H1 (cell line): Measurements from ENCODE around the gene TNRC6C. TPM values are rescaled to one million over a fixed set of nuclear protein-coding genes. Genes with fewer than 3 reads are reported as not detected.

Source experiments
- CTCF ChIA-PET: fragments of 300-600 bp; sonication (Branson Sonifier 250); formaldehyde crosslinking; loops from one replicate; lab custom pipeline; 2021; ENCODE audit not compliant: partially characterized antibody; lab: Charles Lee
- POLR2A ChIA-PET: fragments of 300-600 bp; sonication (Branson Sonifier 250); formaldehyde crosslinking; loops from one replicate; lab custom pipeline; 2021; ENCODE audit warnings: inconsistent platforms; ENCODE audit not compliant: partially characterized antibody; lab: Charles Lee
- DNase-seq, 2 experiments: peaks; one replicate each; pipeline versions ENCODE4 v3.0.0 to v3.0.0-alpha.2; 2010 to 2022; ENCODE audit warnings: low spot score in 2 of 2, low read depth in 1 of 2, mixed read lengths in 1 of 2
- FAIRE-seq: peaks from 2 replicates; lab custom pipeline; 2011; peaks lifted over from hg19 to GRCh38; lab: Jason Lieb, UNC
- H2AFZ ChIP-seq: 2 replicates; pipeline ENCODE4 v1.8.1; 2012; ENCODE audit warnings: low read length, inconsistent platforms
- H2AK5ac ChIP-seq: 2 replicates; pipeline ENCODE4 v1.6.1; 2013; ENCODE audit warnings: low read depth, low read length
- H2BK120ac ChIP-seq: replicated peaks from 2 replicates; pipeline ENCODE3; 2013; ENCODE audit warnings: low read depth, low read length, inconsistent platforms
- H2BK12ac ChIP-seq: 2 replicates; pipeline ENCODE4 v1.6.1; 2013; ENCODE audit warnings: low read depth, low read length
- H2BK15ac ChIP-seq: 2 replicates; pipeline ENCODE4 v1.6.1; 2013; ENCODE audit warnings: low read length
- H2BK20ac ChIP-seq: 2 replicates; pipeline ENCODE4 v1.6.1; 2013; ENCODE audit warnings: low read length
- H2BK5ac ChIP-seq: 2 replicates; pipeline ENCODE4 v1.6.1; 2013; ENCODE audit warnings: low read depth, low read length
- H3K14ac ChIP-seq: 2 replicates; pipeline ENCODE4 v1.6.1; 2013; ENCODE audit warnings: inconsistent platforms; ENCODE audit not compliant: insufficient read length
- H3K18ac ChIP-seq: 2 replicates; pipeline ENCODE4 v1.6.1; 2013; ENCODE audit warnings: low read length; ENCODE audit errors: extremely low read depth
- H3K23ac ChIP-seq: 2 replicates; pipeline ENCODE4 v1.6.1; 2013; ENCODE audit warnings: inconsistent platforms; ENCODE audit not compliant: insufficient read length
- H3K23me2 ChIP-seq: 2 replicates; pipeline ENCODE4 v1.6.1; 2013; ENCODE audit warnings: low read depth, low read length
- H3K27ac ChIP-seq: 2 replicates; pipeline ENCODE4 v1.6.1; 2011; ENCODE audit warnings: low read depth, low read length, inconsistent platforms
- H3K27me3 ChIP-seq, 4 experiments: replicated peaks in 1 of 4; 1 replicate in 1 of 4; 2 replicates in 3 of 4; pipeline versions ENCODE4 v1.6.1 to v1.8.1; 2011 to 2013; ENCODE audit warnings: low read length in 3 of 4, mild to moderate bottlenecking in 3 of 4, inconsistent platforms in 2 of 4, mixed read lengths in 2 of 4, moderate library complexity in 1 of 4; ENCODE audit not compliant: control insufficient read depth in 3 of 4, insufficient read depth in 3 of 4; ENCODE audit errors: extremely low read depth in 1 of 4
- H3K36me3 ChIP-seq, 4 experiments: 2 replicates each; pipeline versions ENCODE4 v1.6.1 to v1.8.1; 2011 to 2013; ENCODE audit warnings: mild to moderate bottlenecking in 4 of 4, low read length in 3 of 4, moderate library complexity in 2 of 4, control low read depth in 1 of 4, inconsistent platforms in 1 of 4; ENCODE audit not compliant: insufficient read depth in 4 of 4, control insufficient read depth in 2 of 4
- H3K4ac ChIP-seq: replicated peaks from 2 replicates; pipeline ENCODE3; 2013; ENCODE audit warnings: low read length, low read depth, mixed read lengths, inconsistent platforms; ENCODE audit not compliant: insufficient read length
- H3K4me1 ChIP-seq, 4 experiments: replicated peaks in 1 of 4; 1 replicate in 1 of 4; 2 replicates in 3 of 4; pipeline versions ENCODE4 v1.6.1 to v1.8.1; 2011 to 2013; ENCODE audit warnings: low read length in 3 of 4, inconsistent platforms in 2 of 4, mixed read lengths in 1 of 4; ENCODE audit not compliant: insufficient read depth in 4 of 4, control insufficient read depth in 3 of 4
- H3K4me2 ChIP-seq, 2 experiments: 2 replicates each; pipeline versions ENCODE4 v1.6.1 to v1.8.1; 2011 to 2013; ENCODE audit warnings: low read depth in 2 of 2, low read length in 2 of 2, control low read depth in 1 of 2, inconsistent platforms in 1 of 2, mild to moderate bottlenecking in 1 of 2; ENCODE audit not compliant: insufficient read depth in 1 of 2
- H3K4me3 ChIP-seq, 4 experiments: fragments of 200-600, 300-600 bp in 1 of 4; sonication (generic), shearing (Covaris generic), sonication (Bioruptor Twin) in 1 of 4; 2 replicates each; pipeline versions ENCODE4 v1.5.1 to v1.8.1; 2011 to 2016; ENCODE audit warnings: low read length in 4 of 4, low read depth in 3 of 4, control low read depth in 2 of 4, inconsistent platforms in 2 of 4, mild to moderate bottlenecking in 2 of 4, mixed read lengths in 1 of 4, moderate library complexity in 1 of 4; ENCODE audit not compliant: insufficient read depth in 2 of 4; ENCODE audit errors: extremely low read depth in 1 of 4
- H3K56ac ChIP-seq: replicated peaks from 2 replicates; pipeline ENCODE3; 2013; ENCODE audit warnings: low read depth, mild to moderate bottlenecking, mixed read lengths, low read length, inconsistent platforms; ENCODE audit not compliant: insufficient read length
- H3K79me1 ChIP-seq: 2 replicates; pipeline ENCODE4 v1.6.1; 2013; ENCODE audit warnings: low read depth, low read length, control low read depth
- H3K79me2 ChIP-seq, 2 experiments: 2 replicates each; pipeline versions ENCODE4 v1.6.1 to v1.8.1; 2012 to 2013; ENCODE audit warnings: low read length in 2 of 2, mild to moderate bottlenecking in 2 of 2, inconsistent platforms in 1 of 2; ENCODE audit not compliant: insufficient read depth in 2 of 2, control insufficient read depth in 1 of 2
- H3K9ac ChIP-seq, 4 experiments: replicated peaks in 1 of 4; 1 replicate in 1 of 4; 2 replicates in 3 of 4; pipeline versions ENCODE4 v1.6.1 to v1.8.1; 2011 to 2013; ENCODE audit warnings: low read depth in 3 of 4, low read length in 3 of 4, control low read depth in 2 of 4, mild to moderate bottlenecking in 2 of 4, moderate library complexity in 2 of 4, inconsistent platforms in 1 of 4; ENCODE audit errors: extremely low read depth in 1 of 4
- H3K9me3 ChIP-seq, 2 experiments: 2 replicates each; pipeline versions ENCODE4 v1.6.1 to v1.8.1; 2012 to 2013; ENCODE audit warnings: mild to moderate bottlenecking in 2 of 2, moderate library complexity in 2 of 2, control low read depth in 1 of 2, inconsistent platforms in 1 of 2, low read depth in 1 of 2, low read length in 1 of 2, mixed read lengths in 1 of 2; ENCODE audit not compliant: insufficient read depth in 2 of 2
- H4K20me1 ChIP-seq, 2 experiments: replicated peaks in 1 of 2; 2 replicates each; pipeline versions ENCODE3 to v1.8.1; 2011 to 2013; ENCODE audit warnings: inconsistent platforms in 2 of 2, low read length in 2 of 2, mild to moderate bottlenecking in 1 of 2; ENCODE audit not compliant: insufficient read depth in 2 of 2, control insufficient read depth in 1 of 2
- H4K5ac ChIP-seq: 2 replicates; pipeline ENCODE4 v1.6.1; 2013; ENCODE audit warnings: low read length, low read depth, mixed read lengths, inconsistent platforms; ENCODE audit not compliant: insufficient read length
- H4K8ac ChIP-seq: 2 replicates; pipeline ENCODE4 v1.8.0; 2013; ENCODE audit warnings: mild to moderate bottlenecking, moderate library complexity, low read length, inconsistent platforms; ENCODE audit not compliant: insufficient read depth; ENCODE audit errors: extremely low read depth
- H4K91ac ChIP-seq: replicated peaks from 2 replicates; pipeline ENCODE3; 2013; ENCODE audit warnings: low read length, mixed read lengths, inconsistent platforms; ENCODE audit not compliant: insufficient read length
- ATF3 ChIP-seq: IDR thresholded peaks from 2 replicates; pipeline ENCODE4 v1.6.1; 2011; ENCODE audit warnings: low read depth, mild to moderate bottlenecking, low read length; ENCODE audit not compliant: insufficient read depth
- BACH1 ChIP-seq: IDR thresholded peaks from 2 replicates; pipeline ENCODE4 v1.6.1; 2012; ENCODE audit warnings: low read length, improper control_type of control experiment
- CBX8 ChIP-seq: fragments of 300-800, 300-1000 bp; sonication (generic); IDR thresholded peaks from 2 replicates; pipeline ENCODE4 v1.7.1; 2016; ENCODE audit warnings: low read depth, low read length, borderline replicate concordance
- HDAC2 ChIP-seq, 2 experiments: fragments of 300-600 bp in 1 of 2; sonication (generic) in 1 of 2; IDR thresholded peaks; 2 replicates each; pipeline ENCODE4 v1.6.1; 2011 to 2012; ENCODE audit warnings: low read depth in 2 of 2, low read length in 2 of 2, mild to moderate bottlenecking in 2 of 2, moderate library complexity in 2 of 2, borderline replicate concordance in 1 of 2, inconsistent platforms in 1 of 2
- NANOG ChIP-seq: IDR thresholded peaks from 2 replicates; pipeline ENCODE4 v1.6.1; 2011; ENCODE audit warnings: low read length, low read depth, mild to moderate bottlenecking, inconsistent platforms; ENCODE audit not compliant: insufficient read depth, poor library complexity, severe bottlenecking
- NRF1 ChIP-seq: IDR thresholded peaks from 2 replicates; pipeline ENCODE4 v1.6.1; 2011; ENCODE audit warnings: mild to moderate bottlenecking, low read depth, low read length, improper control_type of control experiment
- PHF8 ChIP-seq: fragments of 200-600 bp; sonication (generic); conservative IDR thresholded peaks from 2 replicates; pipeline ENCODE4 v1.7.1; 2012; ENCODE audit warnings: low read depth, mild to moderate bottlenecking, inconsistent platforms, low read length, moderate library complexity
- RAD21 ChIP-seq, 2 experiments: IDR thresholded peaks in 1 of 2; conservative IDR thresholded peaks in 1 of 2; 2 replicates each; pipeline ENCODE4 v1.6.1; 2011; ENCODE audit warnings: low read depth in 2 of 2, low read length in 2 of 2, improper control_type of control experiment in 1 of 2, inconsistent platforms in 1 of 2, mild to moderate bottlenecking in 1 of 2, moderate library complexity in 1 of 2
- SAP30 ChIP-seq: fragments of 300-600 bp; sonication (generic); IDR thresholded peaks from 2 replicates; pipeline ENCODE4 v1.7.1; 2012; ENCODE audit warnings: low read length, moderate library complexity, mild to moderate bottlenecking, inconsistent platforms; ENCODE audit not compliant: insufficient read depth, insufficient replicate concordance
- SIN3A ChIP-seq, 2 experiments: IDR thresholded peaks in 1 of 2; conservative IDR thresholded peaks in 1 of 2; 2 replicates each; pipeline ENCODE4 v1.6.1; 2011 to 2012; ENCODE audit warnings: low read length in 2 of 2, improper control_type of control experiment in 1 of 2, low read depth in 1 of 2, mild to moderate bottlenecking in 1 of 2
- SP2 ChIP-seq: IDR thresholded peaks from 2 replicates; pipeline ENCODE4 v1.6.1; 2012; ENCODE audit warnings: mild to moderate bottlenecking, low read length, inconsistent platforms
- TBP ChIP-seq: IDR thresholded peaks from 2 replicates; pipeline ENCODE4 v1.6.1; 2011; ENCODE audit warnings: low read depth, low read length, improper control_type of control experiment
- WGBS, 2 experiments: shearing (Covaris generic) in 1 of 2; methylation state at CpG; one replicate each; pipeline versions ENCODE4 v1.1.6 to v1.1.7; 2013 to 2015; ENCODE audit warnings: low lambda C conversion rate in 2 of 2, mixed read lengths in 2 of 2, inconsistent platforms in 1 of 2, low coverage in 1 of 2, missing lambda C conversion rate in 1 of 2; ENCODE audit not compliant: insufficient replicate concordance in 2 of 2, insufficient coverage in 1 of 2, insufficient read length in 1 of 2; ENCODE audit errors: extremely low coverage in 1 of 2, missing lambda C conversion rate in 1 of 2; 5-methylcytosine and 5-hydroxymethylcytosine counted together
- polyA plus RNA-seq, 7 experiments: library from polyadenylated mRNA; depleted of rRNA in 3 of 7; stranded (reverse) in 5 of 7; unstranded in 2 of 7; fragments of >200 nt in 5 of 7; fragments of 200-250 nt in 2 of 7; gene quantifications; 1 replicate in 5 of 7; 2 replicates in 1 of 7; 4 replicates in 1 of 7; pipeline versions ENCODE4 v1.2.1 to v1.2.3, GENCODE V29; 2011 to 2013; ENCODE audit warnings: missing spikeins in 2 of 7, mixed read lengths in 2 of 7
- total RNA-seq: library from RNA; stranded (reverse); fragmentation: NEBNext Ultra II Directional; extraction: Animal tissue kit (Norgen Biotek cat#: 25700); gene quantifications from 2 replicates; pipeline ENCODE4 v1.2.1, GENCODE V29; 2021

Gene TNRC6C
- total and polyA plus RNA-seq, 2 of the 8 experiments (the other 6 are each of a cell fraction or from before 2014, with no cell fraction given), result 2.8 to 28.9 TPM

- Histone ChIP-seq H2AK5ac (no peak overlapping the region), H2BK15ac (no peak overlapping the region), H4K8ac (no peak overlapping the region), H4K91ac (no peak overlapping the region), H3K18ac (no peak overlapping the region), H3K23me2 (no peaks in the 10 kb centered on the region), H3K4me2 (no peak overlapping the region), H3K27me3 (no peaks in the 10 kb centered on the region), H2BK12ac (no peak overlapping the region), H3K9ac (no peak overlapping the region), H3K79me1 (no peaks in the 10 kb centered on the region), H4K5ac (no peak overlapping the region), H2BK5ac (no peak overlapping the region), H2AFZ (no peak overlapping the region), H3K56ac (no peak overlapping the region), H2BK120ac (no peak overlapping the region), H3K36me3 (peaks cover 0 to 5% (median 1%) of the 10 kb centered on the region in 4 experiments; a peak in 2 of 8 replicates), H3K4me1 (0 out of 7 replicates have a peak, but pooled peaks cover 0 to 2% (median 0%) of the 10 kb centered on the region in 4 experiments), H3K4me3 (no peak overlapping the region), H2BK20ac (no peak overlapping the region), H3K27ac (no peak overlapping the region), H3K4ac (no peak overlapping the region), H3K9me3 (no peaks in the 10 kb centered on the region), H3K79me2 (no peaks in the 10 kb centered on the region), H3K23ac (no peak overlapping the region), H3K14ac (no peak overlapping the region), H4K20me1 (peaks cover 2 to 10% of the 10 kb centered on the region in 2 experiments)
- 92% methylated on average over 1 of the region's 1 CpG; no CpG with 5 or more reads in 1 of the 2 experiments for WGBS, 2 experiments
- ChIA-PET CTCF (interaction anchor here (0.5 to 10.8 kb wide), 33 partner anchors 7 to 1642 kb away, joined by 3 to 147 read pairs (median 6); no protein-coding TSS in a partner anchor), POLR2A (interaction anchor here (1.9 kb wide), 1 partner anchor 54 kb away, joined by 6 read pairs; the partner anchor contains the start of gene TNRC6C)
- no peak for FAIRE-seq
- no peak for DNase-seq
- no peak for TF ChIP-seq PHF8
- TF ChIP-seq NANOG, result no peak
- no peak for TF ChIP-seq TBP
- no peak for TF ChIP-seq SIN3A (conservative IDR thresholded peaks at IDR 0.05 in 1 of 2, IDR thresholded peaks at IDR 0.05 in 1 of 2; ENCODE audit: low read depth in 1 of 2, low read length in 2 of 2)
- TF ChIP-seq SAP30, result no peak
- TF ChIP-seq SP2, result no peak
- TF ChIP-seq CBX8, result no peak
- TF ChIP-seq ATF3, result no peak
- no peak for TF ChIP-seq RAD21 (IDR thresholded peaks at IDR 0.05 in 1 of 2, conservative IDR thresholded peaks at IDR 0.05 in 1 of 2; ENCODE audit: low read depth in 2 of 2, low read length in 2 of 2)
- TF ChIP-seq BACH1, result no peak
- TF ChIP-seq HDAC2 (IDR thresholded peaks at IDR 0.05; ENCODE audit: borderline replicate concordance in 1 of 2, low read depth in 2 of 2, low read length in 2 of 2), result no peak
- no peak for TF ChIP-seq NRF1
Observed at GRCh38 chr17:78012428-78012827, 53.9 kb downstream of the TNRC6C start.
